Measurements from ENCODE around the gene CYP21A2. TPM values are rescaled to one million over a fixed set of nuclear protein-coding genes. Genes with fewer than 3 reads are reported as not detected.

The CYP21A2 gene
- total RNA-seq, 1 donor from 2014 or later = not detected

GRCh38 chr6:32069878-32070515, 31.8 kb downstream of the CYP21A2 start:
- DNase-seq = no peak
- Mint-ChIP-seq H3K4me1 (no peaks in the 10 kb centered on the region), H3K4me3 (no peak overlapping the region), H3K36me3 (ENCODE audit: low read depth) (no peaks in the 10 kb centered on the region), H3K27ac (no peak overlapping the region), H3K9me3 (no peaks in the 10 kb centered on the region), H3K27me3 (peaks cover 4% of the 10 kb centered on the region)
- ATAC-seq (ENCODE audit: low read depth) = no peak
- ChIA-PET CTCF (no interaction called here), POLR2A (no interaction called here)
- intact Hi-C loops (cut with micrococcal nuclease) = no loop called here
- no peak for TF ChIP-seq CTCF (IDR thresholded peaks at IDR 0.05)

GRCh38 chr6:32070814-32071543, 32.8 kb downstream of the CYP21A2 start:
- ChIA-PET CTCF (no interaction called here), POLR2A (no interaction called here)
- Mint-ChIP-seq H3K27ac (no peak overlapping the region), H3K9me3 (no peaks in the 10 kb centered on the region), H3K4me1 (no peaks in the 10 kb centered on the region), H3K27me3 (peaks cover 4% of the 10 kb centered on the region), H3K36me3 (ENCODE audit: low read depth) (no peaks in the 10 kb centered on the region), H3K4me3 (no peak overlapping the region)
- intact Hi-C loops (cut with micrococcal nuclease) = no loop called here
- no peak for DNase-seq
- no peak for TF ChIP-seq CTCF (IDR thresholded peaks at IDR 0.05)
- ATAC-seq (ENCODE audit: low read depth) = no peak

GRCh38 chr6:32073101-32073500, 34.9 kb downstream of the CYP21A2 start:
- Mint-ChIP-seq H3K4me3 (no peak overlapping the region), H3K27me3 (peaks cover 4% of the 10 kb centered on the region), H3K36me3 (ENCODE audit: low read depth) (no peaks in the 10 kb centered on the region), H3K27ac (no peak overlapping the region), H3K4me1 (no peaks in the 10 kb centered on the region), H3K9me3 (no peaks in the 10 kb centered on the region)
- ChIA-PET POLR2A (no interaction called here), CTCF (no interaction called here)
- TF ChIP-seq CTCF (IDR thresholded peaks at IDR 0.05) = no peak
- ATAC-seq (ENCODE audit: low read depth) (no peak), DNase-seq (no peak)
- intact Hi-C loops (cut with micrococcal nuclease) = no loop called here

- H3K4me3 Mint-ChIP-seq = no peak overlapping the region
- intact Hi-C loops (cut with micrococcal nuclease) = no loop called here
- no peak for TF ChIP-seq CTCF (IDR thresholded peaks at IDR 0.05)
- ChIA-PET POLR2A (no interaction called here), CTCF (no interaction called here)
- no peak for DNase-seq
- no peak for ATAC-seq (ENCODE audit: low read depth)
- no peaks in the 10 kb centered on the region for H3K9me3 Mint-ChIP-seq
- no peak overlapping the region for H3K27ac Mint-ChIP-seq
- no peaks in the 10 kb centered on the region for H3K4me1 Mint-ChIP-seq
- peaks cover 4% of the 10 kb centered on the region for H3K27me3 Mint-ChIP-seq
- no peaks in the 10 kb centered on the region for H3K36me3 Mint-ChIP-seq (ENCODE audit: low read depth)
These were observed 35.4 kb downstream of the CYP21A2 start for GRCh38 chr6:32073613-32074012.

GRCh38 chr6:32074996-32075532, 36.8 kb downstream of the CYP21A2 start:
- TF ChIP-seq CTCF (IDR thresholded peaks at IDR 0.05) = no peak
- ChIA-PET POLR2A (no interaction called here), CTCF (no interaction called here)
- Mint-ChIP-seq H3K4me1 (no peaks in the 10 kb centered on the region), H3K27ac (no peak overlapping the region), H3K36me3 (ENCODE audit: low read depth) (no peaks in the 10 kb centered on the region), H3K4me3 (no peak overlapping the region), H3K9me3 (no peaks in the 10 kb centered on the region), H3K27me3 (peaks cover 2% of the 10 kb centered on the region)
- DNase-seq = no peak
- intact Hi-C loops (cut with micrococcal nuclease) = no loop called here
- ATAC-seq (ENCODE audit: low read depth) = no peak
